Prostate gland (tissue), 2 donors: ENCODE measurements around the gene CLDN17. TPM values are rescaled to one million over a fixed set of nuclear protein-coding genes. Genes with fewer than 3 reads are reported as not detected.

Source experiments
- DNase-seq: peaks from one replicate; pipeline ENCODE4 v3.0.0-alpha.2; 2019; ENCODE audit warnings: low spot score
- H3K27ac ChIP-seq, 2 donors: fragments of 200-600 bp; sonication (generic); 2 replicates each; pipeline ENCODE4 v1.5.1; 2017 to 2019
- H3K27me3 ChIP-seq: fragments of 200-600 bp; sonication (generic); replicated peaks from 2 replicates; pipeline ENCODE4 v1.5.1; 2019; ENCODE audit not compliant: insufficient read depth
- H3K36me3 ChIP-seq, 2 donors: fragments of 200-600 bp; sonication (generic); 1 replicate in 1 of 2; 2 replicates in 1 of 2; pipeline versions ENCODE4 v1.5.1 to v1.8.1; 2017 to 2019
- H3K4me1 ChIP-seq: fragments of 200-600 bp; sonication (generic); replicated peaks from 2 replicates; pipeline ENCODE4 v1.5.1; 2019
- H3K4me3 ChIP-seq, 2 donors: fragments of 200-600 bp; sonication (generic); 2 replicates each; pipeline ENCODE4 v1.5.1; 2017 to 2019
- H3K9me3 ChIP-seq: fragments of 200-600 bp; sonication (generic); 2 replicates; pipeline ENCODE4 v1.5.1; 2017
- POLR2A ChIP-seq: fragments of 450-650 bp; IDR thresholded peaks from one replicate; pipeline ENCODE4 v1.6.1; 2016; ENCODE audit warnings: antibody characterized with exemption, mild to moderate bottlenecking
- POLR2AphosphoS5 ChIP-seq: sonication (generic); formaldehyde crosslinking; IDR thresholded peaks from one replicate; pipeline ENCODE4 v1.6.1; 2017; ENCODE audit warnings: antibody characterized with exemption
- whole genome bisulfite sequencing: methylation state at CpG from one replicate; pipeline ENCODE4 v1.1.5; 2018; 5-methylcytosine and 5-hydroxymethylcytosine counted together
- intact Hi-C: fragments of 100-400 bp; cut with DNase I; formaldehyde crosslinking; loops from one replicate; pipeline ENCODE4 v1.14.2; 2022
- total RNA-seq, 2 donors: library from RNA; depleted of rRNA; stranded (reverse); fragments of >200 nt; gene quantifications; one replicate each; pipeline ENCODE4 v1.1.0, GENCODE V29; 2016
- TF ChIP-seq, protein P1 (sequence below), 4 experiments: fragments of 200-600 bp in 2 of 4; fragments of 450-650 bp in 2 of 4; sonication (generic) in 2 of 4; IDR thresholded peaks; 1 replicate in 3 of 4; 2 replicates in 1 of 4; pipeline ENCODE4 v1.5.1; 2016 to 2019; ENCODE audit warnings: antibody characterized with exemption in 4 of 4, mild to moderate bottlenecking in 2 of 4, moderate library complexity in 2 of 4

Gene CLDN17, protein sequence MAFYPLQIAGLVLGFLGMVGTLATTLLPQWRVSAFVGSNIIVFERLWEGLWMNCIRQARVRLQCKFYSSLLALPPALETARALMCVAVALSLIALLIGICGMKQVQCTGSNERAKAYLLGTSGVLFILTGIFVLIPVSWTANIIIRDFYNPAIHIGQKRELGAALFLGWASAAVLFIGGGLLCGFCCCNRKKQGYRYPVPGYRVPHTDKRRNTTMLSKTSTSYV
- not detected for total RNA-seq

DNA sequence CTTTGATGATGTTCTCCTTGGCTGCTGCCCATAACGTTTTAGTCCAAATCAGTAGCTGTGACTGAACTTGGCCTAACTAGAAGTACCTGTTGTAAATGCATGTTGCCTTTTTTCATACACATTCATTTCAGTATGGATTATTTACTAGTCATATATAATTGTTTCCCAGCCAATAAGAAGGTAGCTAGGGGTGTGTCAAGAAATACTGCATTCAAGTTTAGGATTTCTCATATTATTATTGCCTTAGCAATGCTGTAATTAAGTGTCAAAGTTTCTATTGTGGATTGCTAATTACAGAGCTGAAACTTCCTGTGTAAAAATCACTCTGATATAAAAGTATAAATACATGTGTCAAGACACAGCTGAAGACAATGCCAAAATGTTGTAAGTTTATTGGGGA, at the start of gene CLDN17:
CLDN17 (minus strand) TSS at position 101 of the 400 bp plus-strand sequence. CDS start 188 bp downstream, outside the sequence.
- 79% methylated on average over 1 of the region's 1 CpG for WGBS
- H3K27me3 ChIP-seq: no peaks in the 10 kb centered on the region
- H3K4me1 ChIP-seq: no peaks in the 10 kb centered on the region
- intact Hi-C loops: no loop called here
- no peak within 1 kb of the TSS for H3K27ac ChIP-seq
- DNase-seq: no peak
- no peaks in the 10 kb centered on the region for H3K9me3 ChIP-seq
- H3K36me3 ChIP-seq: no peaks in the 10 kb centered on the region
- TF ChIP-seq POLR2AphosphoS5 (no peak), POLR2A (no peak)
- TF ChIP-seq, protein P1, sequence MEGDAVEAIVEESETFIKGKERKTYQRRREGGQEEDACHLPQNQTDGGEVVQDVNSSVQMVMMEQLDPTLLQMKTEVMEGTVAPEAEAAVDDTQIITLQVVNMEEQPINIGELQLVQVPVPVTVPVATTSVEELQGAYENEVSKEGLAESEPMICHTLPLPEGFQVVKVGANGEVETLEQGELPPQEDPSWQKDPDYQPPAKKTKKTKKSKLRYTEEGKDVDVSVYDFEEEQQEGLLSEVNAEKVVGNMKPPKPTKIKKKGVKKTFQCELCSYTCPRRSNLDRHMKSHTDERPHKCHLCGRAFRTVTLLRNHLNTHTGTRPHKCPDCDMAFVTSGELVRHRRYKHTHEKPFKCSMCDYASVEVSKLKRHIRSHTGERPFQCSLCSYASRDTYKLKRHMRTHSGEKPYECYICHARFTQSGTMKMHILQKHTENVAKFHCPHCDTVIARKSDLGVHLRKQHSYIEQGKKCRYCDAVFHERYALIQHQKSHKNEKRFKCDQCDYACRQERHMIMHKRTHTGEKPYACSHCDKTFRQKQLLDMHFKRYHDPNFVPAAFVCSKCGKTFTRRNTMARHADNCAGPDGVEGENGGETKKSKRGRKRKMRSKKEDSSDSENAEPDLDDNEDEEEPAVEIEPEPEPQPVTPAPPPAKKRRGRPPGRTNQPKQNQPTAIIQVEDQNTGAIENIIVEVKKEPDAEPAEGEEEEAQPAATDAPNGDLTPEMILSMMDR (IDR thresholded peaks at IDR 0.05): no peak
- H3K4me3 ChIP-seq: no peak within 1 kb of the TSS

DNA sequence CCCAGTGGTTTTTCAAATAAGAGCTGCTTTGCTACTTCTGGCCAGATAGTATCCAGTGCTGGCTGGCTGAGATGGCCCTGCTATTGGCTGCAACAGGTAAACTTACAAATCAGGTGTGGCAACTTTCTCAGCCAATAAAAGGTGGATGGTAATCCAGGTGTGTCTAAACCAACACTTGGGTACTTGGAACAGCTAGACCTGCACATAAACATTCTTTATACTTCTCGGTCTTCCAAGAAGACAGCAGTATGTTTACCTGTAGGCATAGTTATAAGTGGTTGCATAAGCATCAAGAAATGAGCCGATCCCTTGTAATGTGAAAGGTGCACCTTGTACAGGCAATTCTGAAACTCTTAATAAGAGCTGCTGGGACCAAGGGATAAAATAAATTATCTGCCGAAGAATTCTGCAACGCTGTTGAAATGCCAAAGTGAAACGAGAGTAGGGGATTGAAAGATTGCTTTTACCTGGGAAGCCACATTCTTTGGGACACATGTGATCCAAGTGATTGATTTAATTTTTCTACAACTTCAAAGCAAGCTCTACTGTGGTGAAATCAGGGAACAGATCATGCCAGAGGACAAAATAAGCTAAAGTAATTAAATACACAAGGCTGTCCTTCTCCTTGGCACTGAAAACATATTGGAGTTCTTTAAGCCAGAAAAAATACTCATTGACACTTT, 49.6 kb upstream of the CLDN17 start, which contains the start of gene CLDN8:
CLDN8 (minus strand) TSS at position 57 of the 683 bp plus-strand sequence. CDS start 172 bp downstream, outside the sequence.
- 48% methylated on average over 5 of the region's 5 CpGs for WGBS
- H3K9me3 ChIP-seq: no peaks in the 10 kb centered on the region

DNA sequence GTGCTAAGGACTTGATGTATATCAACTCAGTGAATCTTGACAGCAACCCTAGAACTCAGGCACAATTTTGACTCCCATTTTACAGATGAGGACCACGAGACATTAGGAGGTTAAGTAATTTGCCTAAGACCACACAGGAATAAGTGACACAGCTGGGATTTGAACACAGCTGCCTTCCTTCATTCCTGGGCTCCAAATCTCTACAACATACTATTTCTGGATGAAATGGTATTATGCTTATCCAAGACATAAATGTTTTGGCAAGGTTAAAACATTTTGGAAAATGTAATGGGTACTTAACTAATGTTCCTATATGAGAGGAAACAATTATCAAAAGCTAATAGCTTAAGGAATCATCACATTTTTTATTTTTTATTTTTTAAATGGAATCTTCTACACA, 44.5 kb upstream of the CLDN17 start:
- intact Hi-C loops: no loop called here
- no peaks in the 10 kb centered on the region for H3K36me3 ChIP-seq
- TF ChIP-seq POLR2AphosphoS5 (no peak), POLR2A (no peak)
- TF ChIP-seq, protein P1 (IDR thresholded peaks at IDR 0.05): no peak

More for the DNA sequence above, 49.6 kb upstream of the CLDN17 start, which contains the start of gene CLDN8:
- no peaks in the 10 kb centered on the region for H3K36me3 ChIP-seq
- DNase-seq: peak; percentile 94
- peak; percentile 90 for TF ChIP-seq POLR2AphosphoS5
- TF ChIP-seq, protein P1 (IDR thresholded peaks at IDR 0.05): no peak
- H3K27me3 ChIP-seq: no peaks in the 10 kb centered on the region
- intact Hi-C loops: no loop called here
- peak within 1 kb of the TSS; percentile 38 to 55 for H3K27ac ChIP-seq
- peaks cover 2% of the 10 kb centered on the region for H3K4me1 ChIP-seq
- H3K4me3 ChIP-seq: peak within 1 kb of the TSS in 1 of 2 donors; percentile 2

DNA sequence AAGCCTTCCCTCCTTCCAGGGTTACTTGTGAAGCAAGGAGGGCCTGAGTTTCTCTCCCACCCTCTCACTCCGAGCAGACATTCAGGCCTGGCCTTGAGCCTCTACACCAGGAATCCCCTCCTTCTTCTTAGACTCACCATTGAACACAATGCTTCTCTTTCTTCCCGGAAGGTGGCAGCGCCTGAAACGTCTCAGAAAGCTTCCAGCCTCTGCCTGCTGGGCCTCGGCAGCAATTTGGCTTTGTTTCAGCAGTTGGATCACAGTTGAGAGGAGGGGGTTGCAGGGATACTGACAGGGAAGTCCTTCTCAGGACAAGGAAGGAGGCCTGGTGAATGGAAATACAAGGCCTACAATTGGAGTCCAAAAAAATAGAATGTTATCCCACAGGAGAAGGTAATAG, 43.0 kb upstream of the CLDN17 start:
- Histone ChIP-seq H3K4me1 (no peaks in the 10 kb centered on the region), H3K27ac (no peak overlapping the region), H3K36me3 (no peaks in the 10 kb centered on the region), H3K4me3 (no peak overlapping the region), H3K9me3 (no peaks in the 10 kb centered on the region), H3K27me3 (no peaks in the 10 kb centered on the region)
- WGBS: 64% methylated on average over 5 of the region's 5 CpGs
- TF ChIP-seq, protein P1 (IDR thresholded peaks at IDR 0.05): no peak
- no peak for TF ChIP-seq POLR2A
- TF ChIP-seq POLR2AphosphoS5: no peak
- intact Hi-C loops: no loop called here
- no peak for DNase-seq

More for the DNA sequence above, 44.5 kb upstream of the CLDN17 start:
- DNase-seq: no peak
- H3K27me3 ChIP-seq: no peaks in the 10 kb centered on the region
- 39% methylated on average over 1 of the region's 1 CpG for WGBS
- no peaks in the 10 kb centered on the region for H3K9me3 ChIP-seq
- no peaks in the 10 kb centered on the region for H3K4me1 ChIP-seq
- H3K27ac ChIP-seq: no peak overlapping the region
- no peak overlapping the region for H3K4me3 ChIP-seq
